NCI-H2081 (cell line): ENCODE data around the gene PRLR.
"Not testable (repeated sequence)": the region's sequence is repeated elsewhere in the genome, so short reads cannot be mapped to it uniquely, and the experiment has no call there.

Experiments used
- DNase-seq, 2 experiments: peaks; one replicate each; lab custom pipeline; 2025; lab: John Stamatoyannopoulos, UW

Gene PRLR

DNA sequence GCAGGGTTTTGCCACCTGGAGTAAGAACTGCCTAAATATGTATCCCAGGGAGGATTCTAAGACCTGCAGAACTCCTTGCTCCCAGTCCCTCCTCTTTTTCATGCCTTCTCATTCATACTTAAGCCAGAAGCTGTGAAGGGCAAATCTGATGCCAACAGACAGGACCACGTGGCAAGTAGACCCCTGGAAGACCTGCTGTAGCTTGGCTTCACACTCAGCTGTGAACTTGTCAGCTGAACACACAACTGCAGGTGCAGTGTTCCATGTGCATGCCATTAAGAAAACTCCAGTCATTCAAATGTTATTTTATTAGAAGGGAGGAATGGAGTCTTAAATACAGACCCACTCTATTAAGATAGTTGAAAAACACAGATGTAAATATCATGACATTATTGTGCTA, 103.3 kb downstream of the PRLR start:
- DNase-seq, result no peak

- no peak for DNase-seq
Measured at GRCh38 chr5:35125746-35126145, 104.5 kb downstream of the PRLR start.

- no peak for DNase-seq
Measured at GRCh38 chr5:35124932-35125331, 105.4 kb downstream of the PRLR start.

- DNase-seq, result no peak
Measured at GRCh38 chr5:35122819-35123218, 107.5 kb downstream of the PRLR start.

DNA sequence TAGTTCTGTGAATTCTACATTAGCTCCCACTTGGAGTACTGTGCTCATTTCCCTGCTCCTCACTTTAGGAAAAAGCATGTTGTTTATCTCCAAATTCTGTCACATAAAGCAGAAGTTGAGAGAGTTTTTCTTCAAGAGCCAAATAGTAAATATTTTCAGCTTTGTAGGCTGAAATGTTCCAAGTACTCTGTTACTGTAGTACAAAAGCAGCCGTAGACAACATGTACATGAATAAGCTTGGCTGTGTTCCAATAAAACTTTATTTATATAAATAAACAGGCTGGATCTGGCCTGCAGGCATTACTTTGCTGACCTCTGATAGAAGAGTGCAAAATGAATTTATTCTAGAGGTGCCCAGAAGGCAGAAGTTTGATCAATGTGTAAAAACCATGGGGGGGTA, 109.6 kb downstream of the PRLR start:
- DNase-seq, result no peak

DNA sequence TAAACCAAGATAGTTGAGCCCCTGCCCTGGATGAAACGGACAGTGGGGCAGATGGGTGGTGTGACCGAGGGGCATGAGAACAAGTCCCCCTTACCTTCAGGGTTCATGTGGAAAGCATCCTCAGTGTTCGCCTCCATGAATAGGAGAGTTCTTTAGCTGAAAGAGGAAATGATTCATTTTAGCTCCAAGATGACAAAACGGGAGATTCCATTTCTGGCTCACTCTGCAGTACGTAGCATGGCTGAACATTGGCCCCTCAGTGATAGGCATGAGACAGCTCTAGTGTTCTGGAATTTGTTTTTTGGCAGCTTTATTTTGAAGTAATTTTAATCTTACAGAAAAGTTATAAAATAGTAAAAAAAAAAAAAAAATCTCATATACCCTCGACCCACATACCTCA, 112.3 kb downstream of the PRLR start:
- no peak for DNase-seq

GRCh38 chr5:35115920-35116319, 114.4 kb downstream of the PRLR start:
- DNase-seq, result no peak

DNA sequence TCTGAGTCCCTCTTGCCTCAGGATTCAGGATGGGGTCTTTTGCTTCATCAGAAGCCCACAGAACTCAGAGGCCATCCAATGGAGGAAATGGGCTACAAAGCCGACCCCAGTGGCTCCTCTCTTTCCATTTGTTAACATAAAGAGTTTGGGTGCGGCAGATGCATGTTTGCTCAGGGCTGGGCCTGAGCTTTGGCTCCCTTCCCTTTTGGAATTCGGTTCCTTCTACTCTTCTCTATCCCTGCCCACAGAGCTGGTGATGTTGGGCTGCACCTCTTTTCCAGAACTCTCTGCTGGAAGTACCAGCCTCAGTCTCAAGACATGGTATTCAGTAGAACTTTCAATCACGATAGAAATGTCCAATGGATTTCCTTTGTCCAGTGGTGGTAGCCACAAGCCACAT, 115.6 kb downstream of the PRLR start:
- DNase-seq, result no peak

DNA sequence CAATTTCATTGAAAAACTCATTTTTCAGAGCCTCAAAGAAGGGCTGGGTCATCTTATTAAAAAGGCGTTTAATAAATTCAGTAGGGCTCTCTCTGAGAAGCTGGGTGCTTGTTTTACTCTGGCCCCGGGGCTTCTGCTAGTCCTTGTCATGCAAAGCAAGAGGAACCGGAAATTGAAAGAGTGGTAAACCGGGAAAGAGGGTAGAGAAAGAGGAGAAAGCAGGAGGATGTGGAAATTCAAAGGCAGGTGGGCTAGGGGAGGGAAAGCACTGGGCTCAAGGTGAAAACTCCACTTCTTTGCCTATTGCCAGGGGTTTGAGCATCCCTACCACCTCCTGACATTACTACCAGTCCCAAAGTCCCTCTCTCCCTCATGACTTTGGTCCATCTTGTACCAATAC, 118.0 kb downstream of the PRLR start:
- no peak for DNase-seq

- not testable (repeated sequence) for DNase-seq
Measured at GRCh38 chr5:35104550-35104949, 125.7 kb downstream of the PRLR start.

GRCh38 chr5:35103637-35104299, 126.5 kb downstream of the PRLR start:
- DNase-seq, result no peak

- DNase-seq, result not testable (repeated sequence)
Measured at GRCh38 chr5:35101720-35102119, 128.6 kb downstream of the PRLR start.

GRCh38 chr5:35101016-35101415, 129.3 kb downstream of the PRLR start:
- no peak for DNase-seq

- DNase-seq, result no peak
Measured at GRCh38 chr5:35098214-35098613, 132.1 kb downstream of the PRLR start.

GRCh38 chr5:35096932-35097331, 133.4 kb downstream of the PRLR start:
- DNase-seq, result no peak

GRCh38 chr5:35096216-35096615, 134.1 kb downstream of the PRLR start:
- DNase-seq, result no peak

- DNase-seq, result no peak
Measured at GRCh38 chr5:35095366-35095765, 134.9 kb downstream of the PRLR start.

DNA sequence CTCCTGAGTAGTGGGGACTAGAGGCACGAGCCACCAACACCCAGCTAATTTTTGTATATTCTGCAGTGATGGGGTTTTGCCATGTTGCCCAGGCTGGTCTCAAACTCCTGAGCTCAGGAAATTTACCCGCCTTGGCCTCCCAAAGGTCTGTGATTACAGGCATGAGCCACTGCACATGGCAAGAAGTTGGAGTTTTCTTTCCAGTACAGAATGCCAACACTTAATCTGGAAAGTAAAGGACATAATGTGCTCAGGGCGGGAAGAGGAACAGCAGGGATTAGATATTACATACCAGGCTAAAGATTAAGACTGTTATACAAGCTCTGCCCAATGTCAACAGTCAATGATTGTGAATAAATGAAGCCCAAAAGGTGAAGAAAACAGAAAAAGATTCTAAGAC, 135.3 kb downstream of the PRLR start:
- no peak for DNase-seq

DNA sequence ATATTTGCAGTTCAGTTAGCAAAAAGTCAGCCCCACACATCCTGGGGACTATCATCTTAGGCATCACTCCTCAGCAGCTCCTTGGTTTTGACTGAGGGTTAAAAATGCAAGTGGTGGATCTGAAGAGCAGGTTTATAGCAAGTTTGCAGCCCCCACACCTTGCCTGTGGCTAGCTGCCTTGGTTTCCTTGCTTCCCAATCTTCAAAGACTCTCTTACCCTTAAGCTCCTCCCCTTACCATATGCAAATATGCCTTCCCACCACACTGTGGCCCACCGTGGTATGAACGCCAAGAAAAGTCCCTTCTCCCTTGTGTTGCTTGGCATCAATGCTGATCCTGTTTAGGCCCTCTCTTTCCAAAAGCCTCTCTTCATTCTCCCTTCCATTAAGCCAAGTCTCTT, 137.6 kb downstream of the PRLR start:
- no peak for DNase-seq

DNA sequence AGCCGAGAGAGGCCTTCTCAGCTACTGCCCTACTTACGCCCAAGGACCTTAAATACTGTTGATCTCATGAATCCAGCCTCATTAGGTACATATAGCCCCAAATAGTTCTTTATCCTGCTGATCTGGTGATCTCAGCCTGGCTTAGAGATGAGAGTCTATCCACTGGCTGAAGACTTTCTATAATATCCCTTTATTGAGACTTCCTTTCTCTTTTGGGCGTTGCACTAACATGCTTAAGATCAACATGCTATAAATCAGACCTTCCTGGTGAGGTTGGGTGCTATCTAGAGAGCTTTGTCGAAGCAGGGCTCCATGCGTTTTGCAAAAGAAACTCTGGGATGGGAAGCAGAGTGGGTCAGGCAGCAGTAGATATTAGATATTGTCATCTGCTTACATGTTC, 138.6 kb downstream of the PRLR start:
- no peak for DNase-seq

GRCh38 chr5:35089334-35090314, 140.7 kb downstream of the PRLR start:
- DNase-seq, result peak; percentile 56 to 57

DNA sequence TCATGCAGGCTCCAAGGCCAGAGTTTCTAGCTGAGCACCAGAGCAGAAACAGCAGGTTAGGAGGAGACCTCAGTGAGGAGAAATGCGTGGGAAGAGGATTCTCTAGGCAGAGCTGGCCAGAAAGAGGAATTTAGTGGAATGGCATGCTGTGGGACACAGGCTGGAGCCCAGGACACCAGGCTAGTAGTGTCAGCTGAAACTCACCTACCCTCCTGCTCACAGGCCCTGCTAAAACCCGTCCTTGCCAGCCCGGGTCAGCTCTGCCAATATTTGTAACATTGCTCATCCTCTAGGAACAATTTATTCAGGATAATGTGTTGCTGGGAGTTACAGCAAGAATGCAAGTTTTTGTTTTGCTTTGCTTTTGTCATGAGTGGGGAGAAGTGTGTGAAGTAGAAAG, 142.3 kb downstream of the PRLR start:
- DNase-seq, result no peak

GRCh38 chr5:35083150-35083549, 147.1 kb downstream of the PRLR start:
- no peak for DNase-seq
